H1 (cell line): Measurements from ENCODE around the gene SERINC5. TPM values are rescaled to one million over a fixed set of nuclear protein-coding genes. Genes with fewer than 3 reads are reported as not detected.

Experiments used
- BCL11A ChIP-seq, 2 experiments: IDR thresholded peaks; one replicate each; pipeline ENCODE4 v1.6.1; 2011; ENCODE audit warnings: low read depth in 2 of 2, low read length in 2 of 2, mild to moderate bottlenecking in 2 of 2
- CBX8 ChIP-seq: fragments of 300-800, 300-1000 bp; sonication (generic); IDR thresholded peaks from 2 replicates; pipeline ENCODE4 v1.7.1; 2016; ENCODE audit warnings: low read depth, low read length, borderline replicate concordance
- EGR1 ChIP-seq: IDR thresholded peaks from 2 replicates; pipeline ENCODE4 v1.6.1; 2011; ENCODE audit warnings: low read depth, low read length, borderline replicate concordance
- polyA plus RNA-seq, 7 experiments: library from polyadenylated mRNA; depleted of rRNA in 3 of 7; stranded (reverse) in 5 of 7; unstranded in 2 of 7; fragments of >200 nt in 5 of 7; fragments of 200-250 nt in 2 of 7; gene quantifications; 1 replicate in 5 of 7; 2 replicates in 1 of 7; 4 replicates in 1 of 7; pipeline versions ENCODE4 v1.2.1 to v1.2.3, GENCODE V29; 2011 to 2013; ENCODE audit warnings: missing spikeins in 2 of 7, mixed read lengths in 2 of 7
- total RNA-seq: library from RNA; stranded (reverse); fragmentation: NEBNext Ultra II Directional; extraction: Animal tissue kit (Norgen Biotek cat#: 25700); gene quantifications from 2 replicates; pipeline ENCODE4 v1.2.1, GENCODE V29; 2021
- TF ChIP-seq, protein P1 (sequence below): IDR thresholded peaks from 2 replicates; pipeline ENCODE4 v1.6.1; 2011; ENCODE audit warnings: low read length, improper control_type of control experiment

The SERINC5 gene
- total and polyA plus RNA-seq, 2 of the 8 experiments (the other 6 are each of a cell fraction or from before 2014, with no cell fraction given) = 32.2 to 149 TPM

DNA sequence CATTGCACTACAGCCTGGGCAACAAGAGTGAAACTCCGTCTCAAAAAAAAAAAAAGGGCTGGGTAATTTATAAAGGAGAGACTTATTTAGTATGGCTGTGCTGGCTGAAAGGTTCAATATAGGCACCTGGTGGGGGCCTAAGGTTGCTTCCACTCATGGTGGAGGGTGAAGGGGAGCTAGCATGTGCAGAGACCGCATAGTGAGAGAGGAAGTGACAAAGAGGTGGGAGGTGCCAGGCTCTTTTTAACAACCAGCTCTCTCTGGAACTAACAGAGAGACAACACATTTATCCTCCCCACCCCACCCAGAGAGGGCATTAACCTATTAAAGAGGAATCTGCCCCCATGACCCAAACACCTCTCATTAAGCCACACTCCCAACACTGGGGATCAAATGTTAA is 28.9 kb upstream of the SERINC5 start (continued):
- TF ChIP-seq EGR1 (no peak), BCL11A (IDR thresholded peaks at IDR 0.05; ENCODE audit: low read depth in 2 of 2, low read length in 2 of 2) (no peak), CBX8 (no peak)
- TF ChIP-seq, protein P1, sequence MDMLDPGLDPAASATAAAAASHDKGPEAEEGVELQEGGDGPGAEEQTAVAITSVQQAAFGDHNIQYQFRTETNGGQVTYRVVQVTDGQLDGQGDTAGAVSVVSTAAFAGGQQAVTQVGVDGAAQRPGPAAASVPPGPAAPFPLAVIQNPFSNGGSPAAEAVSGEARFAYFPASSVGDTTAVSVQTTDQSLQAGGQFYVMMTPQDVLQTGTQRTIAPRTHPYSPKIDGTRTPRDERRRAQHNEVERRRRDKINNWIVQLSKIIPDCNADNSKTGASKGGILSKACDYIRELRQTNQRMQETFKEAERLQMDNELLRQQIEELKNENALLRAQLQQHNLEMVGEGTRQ = no peak
